ENCODE data around the gene UGCG. TPM values are rescaled to one million over a fixed set of nuclear protein-coding genes. Genes with fewer than 3 reads are reported as not detected.

UGCG gene
- total and polyA plus RNA-seq, 2 of the 4 experiments (the other 2 are of a cell fraction), result 84.2 to 104 TPM

- Histone ChIP-seq H3K23ac (ENCODE audit: low read depth, low read length) (no peak overlapping the region), H3K4me1 (ENCODE audit: control insufficient read depth, insufficient read depth, low read length) (no peaks in the 10 kb centered on the region; the same call in 1 of the 2 replicates), H3K4me2 (ENCODE audit: low read depth, low read length) (no peak overlapping the region), H3K9me3 (ENCODE audit: control insufficient read depth, insufficient read depth, low read length) (peaks cover 3% of the 10 kb centered on the region; the same call in 1 of the 2 replicates), H4K20me1 (ENCODE audit: insufficient read depth, low read length) (no peaks in the 10 kb centered on the region), H3K4ac (ENCODE audit: low read depth, low read length) (no peak overlapping the region), H4K91ac (ENCODE audit: insufficient read depth, low read depth, low read length) (no peak overlapping the region), H2AK9ac (replicated peaks; ENCODE audit: low read depth, low read length, poor library complexity) (no peak overlapping the region), H2BK20ac (ENCODE audit: low read depth, low read length) (no peak overlapping the region), H3K4me3 (ENCODE audit: insufficient read depth, low read depth, low read length) (no peak overlapping the region), H3K14ac (replicated peaks; ENCODE audit: low read depth, low read length) (no peak overlapping the region; the same call in 1 of the 2 replicates), H2BK5ac (ENCODE audit: low read depth, low read length, poor library complexity, severe bottlenecking) (no peak overlapping the region), H3K9me1 (ENCODE audit: insufficient read depth, low read length) (no peaks in the 10 kb centered on the region), H3K36me3 (ENCODE audit: control insufficient read depth, insufficient read depth, low read length) (no peaks in the 10 kb centered on the region), H4K8ac (ENCODE audit: low read depth in 2 of 2, low read length in 2 of 2) (no peak overlapping the region), H2AK5ac (ENCODE audit: low read depth, low read length) (no peak overlapping the region), H3K27me3 (ENCODE audit: control insufficient read depth, insufficient read depth, low read length) (no peaks in the 10 kb centered on the region), H2BK15ac (ENCODE audit: low read depth, low read length) (no peak overlapping the region), H2BK120ac (ENCODE audit: low read depth, low read length) (no peak overlapping the region), H3K18ac (ENCODE audit: low read depth, low read length) (no peak overlapping the region), H2AFZ (replicated peaks; ENCODE audit: low read length, poor library complexity) (no peak overlapping the region), H3K9ac (ENCODE audit: low read depth, low read length) (no peak overlapping the region), H3K56ac (ENCODE audit: extremely low read depth, insufficient read depth, low read length) (no peak overlapping the region), H4K5ac (ENCODE audit: low read depth, low read length) (no peak overlapping the region), H3K79me1 (ENCODE audit: low read depth in 1 of 2, low read length in 2 of 2) (no peaks in the 10 kb centered on the region), H3K27ac (ENCODE audit: insufficient read depth, low read length) (no peak overlapping the region)
- no peak for TF ChIP-seq MAFK (IDR thresholded peaks at IDR 0.05; ENCODE audit: low read depth, low read length)
- TF ChIP-seq RFX5 (IDR thresholded peaks at IDR 0.05; ENCODE audit: low read depth, low read length), result no peak
- no peak for TF ChIP-seq CEBPB (IDR thresholded peaks at IDR 0.05; ENCODE audit: low read depth, low read length)
- no peak for TF ChIP-seq CHD1 (IDR thresholded peaks at IDR 0.05; ENCODE audit: low read depth, low read length)
- TF ChIP-seq CTCF (conservative IDR thresholded peaks at IDR 0.05; ENCODE audit: low read depth, low read length), result no peak
- TF ChIP-seq NFE2L2 (IDR thresholded peaks at IDR 0.05; ENCODE audit: low read depth, low read length), result no peak
- TF ChIP-seq SMC3 (IDR thresholded peaks at IDR 0.05; ENCODE audit: low read depth, low read length), result no peak
- no peak for TF ChIP-seq MAZ (IDR thresholded peaks at IDR 0.05; ENCODE audit: borderline replicate concordance, low read depth, low read length)
- no peak for TF ChIP-seq RCOR1 (IDR thresholded peaks at IDR 0.05; ENCODE audit: insufficient replicate concordance, low read length)
- no peak for TF ChIP-seq FOS (IDR thresholded peaks at IDR 0.05; ENCODE audit: low read depth, low read length)
- TF ChIP-seq ELK1 (IDR thresholded peaks at IDR 0.05; ENCODE audit: borderline replicate concordance, low read depth, low read length), result no peak
- no peak for TF ChIP-seq BHLHE40 (IDR thresholded peaks at IDR 0.05; ENCODE audit: low read depth, low read length)
- no peak for TF ChIP-seq POLR2A (IDR thresholded peaks at IDR 0.05; ENCODE audit: low read depth, low read length)
- no peak for TF ChIP-seq RAD21 (IDR thresholded peaks at IDR 0.05; ENCODE audit: low read length)
- TF ChIP-seq MXI1 (IDR thresholded peaks at IDR 0.05; ENCODE audit: borderline replicate concordance, low read depth, low read length), result no peak
- DNase-seq, result no peak
- no CpG with 5 or more reads among the region's 3 CpGs for WGBS, 2 experiments (ENCODE audit: extremely low coverage in 2 of 2, insufficient read length in 1 of 2)
- no TSS peak for BruUV-seq (replicated peaks)
- intact Hi-C loops (cut with micrococcal nuclease), result no loop called here
- in situ Hi-C loops (cut with MboI; ENCODE audit: low sequenced_read_pairs), result loop anchor here (5.0 kb wide), 1 partner anchor 35 kb away; no protein-coding TSS in a partner anchor
- POLR2A ChIA-PET (ENCODE audit: unreplicated experiment), result no interaction called here
- dilution Hi-C loops (cut with HindIII; ENCODE audit: low sequenced_read_pairs, unreplicated experiment), result no loop called here
- CTCF ChIA-PET, result no interaction called here
- ATAC-seq (ENCODE audit: low read depth), result no peak
These were observed 38.9 kb upstream of the UGCG start for GRCh38 chr9:111857555-111858211.
